ENCODE data around the gene DUSP16.

The DUSP16 gene

DNA sequence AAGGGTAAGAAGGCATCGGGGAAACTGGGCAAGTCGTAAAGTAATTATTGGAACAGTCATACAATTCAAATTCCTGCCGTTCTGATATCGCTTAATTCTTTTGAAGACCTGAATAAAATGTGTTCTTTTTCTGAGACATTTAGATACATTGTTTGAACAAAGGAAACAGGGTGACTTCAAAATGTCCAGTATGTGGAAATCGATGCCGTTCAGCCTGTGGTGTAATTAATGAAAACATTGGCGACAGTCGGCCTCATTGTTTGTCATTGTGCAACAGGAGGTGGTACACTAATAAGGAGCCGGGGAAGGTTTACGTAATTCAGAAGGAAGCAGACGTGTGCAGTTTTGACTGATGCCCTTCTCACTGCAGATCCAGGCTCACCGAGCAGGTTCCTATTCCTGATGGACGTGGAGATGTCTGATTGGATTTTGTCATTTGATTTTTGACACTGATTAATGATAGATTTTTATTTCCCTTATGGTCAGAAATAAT is 113.1 kb downstream of the DUSP16 start:
- DNase-seq: no peak
- H2AFZ ChIP-seq (ENCODE audit: low read length): no peak overlapping the region

DNA sequence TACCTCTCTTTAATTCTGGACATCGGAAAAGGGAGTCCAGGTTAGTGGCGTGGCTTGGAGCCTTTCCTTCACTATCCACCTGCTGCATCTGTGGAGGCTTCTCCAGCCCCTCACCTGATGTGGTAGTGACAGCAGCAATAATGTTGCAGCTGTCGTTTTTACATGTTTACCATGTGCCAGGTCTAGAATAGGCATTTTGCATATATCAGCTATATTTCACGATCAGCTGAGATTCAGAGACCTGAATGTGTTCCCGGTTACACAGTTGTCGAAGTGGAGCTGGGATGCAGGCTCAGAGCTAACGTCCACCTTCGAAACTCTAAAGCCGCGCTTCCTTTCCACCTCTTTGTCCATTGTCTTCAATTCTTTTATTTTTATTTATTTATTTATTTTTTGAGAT is 114.8 kb downstream of the DUSP16 start:
- Histone ChIP-seq H3K9me2 (replicated peaks; ENCODE audit: insufficient read depth, low read length) (no peaks in the 10 kb centered on the region), H3K36me3 (replicated peaks; ENCODE audit: insufficient read depth, low read length) (no peaks in the 10 kb centered on the region), H3K9me3 (replicated peaks; ENCODE audit: insufficient read depth, low read length) (no peaks in the 10 kb centered on the region), H3K9ac (ENCODE audit: low read length) (no peak overlapping the region), H3K79me2 (ENCODE audit: low read length) (no peaks in the 10 kb centered on the region), H3K4me1 (ENCODE audit: low read length) (no peaks in the 10 kb centered on the region), H3K27ac (ENCODE audit: low read length) (no peak overlapping the region), H4K20me1 (ENCODE audit: insufficient read depth, low read length) (no peaks in the 10 kb centered on the region), H3K4me2 (ENCODE audit: low read depth, low read length) (no peak overlapping the region), H3K4me3 (ENCODE audit: low read length) (no peak overlapping the region), H2AFZ (ENCODE audit: low read length) (no peak overlapping the region), H3K27me3 (replicated peaks; ENCODE audit: insufficient read depth, low read length) (no peaks in the 10 kb centered on the region), H3F3A (ENCODE audit: insufficient read depth, low read length) (no peaks in the 10 kb centered on the region)
- TF ChIP-seq, protein P1, sequence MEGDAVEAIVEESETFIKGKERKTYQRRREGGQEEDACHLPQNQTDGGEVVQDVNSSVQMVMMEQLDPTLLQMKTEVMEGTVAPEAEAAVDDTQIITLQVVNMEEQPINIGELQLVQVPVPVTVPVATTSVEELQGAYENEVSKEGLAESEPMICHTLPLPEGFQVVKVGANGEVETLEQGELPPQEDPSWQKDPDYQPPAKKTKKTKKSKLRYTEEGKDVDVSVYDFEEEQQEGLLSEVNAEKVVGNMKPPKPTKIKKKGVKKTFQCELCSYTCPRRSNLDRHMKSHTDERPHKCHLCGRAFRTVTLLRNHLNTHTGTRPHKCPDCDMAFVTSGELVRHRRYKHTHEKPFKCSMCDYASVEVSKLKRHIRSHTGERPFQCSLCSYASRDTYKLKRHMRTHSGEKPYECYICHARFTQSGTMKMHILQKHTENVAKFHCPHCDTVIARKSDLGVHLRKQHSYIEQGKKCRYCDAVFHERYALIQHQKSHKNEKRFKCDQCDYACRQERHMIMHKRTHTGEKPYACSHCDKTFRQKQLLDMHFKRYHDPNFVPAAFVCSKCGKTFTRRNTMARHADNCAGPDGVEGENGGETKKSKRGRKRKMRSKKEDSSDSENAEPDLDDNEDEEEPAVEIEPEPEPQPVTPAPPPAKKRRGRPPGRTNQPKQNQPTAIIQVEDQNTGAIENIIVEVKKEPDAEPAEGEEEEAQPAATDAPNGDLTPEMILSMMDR (IDR thresholded peaks at IDR 0.05; ENCODE audit: low read length): no peak
- TF ChIP-seq EZH2 (optimal IDR thresholded peaks at IDR 0.05; ENCODE audit: low read depth, low read length) (no peak), EZH2phosphoT487 (IDR thresholded peaks at IDR 0.05; ENCODE audit: low read length) (no peak)
- no peak for DNase-seq

More for the DNA sequence above, 113.1 kb downstream of the DUSP16 start:
- Histone ChIP-seq H3K79me2 (ENCODE audit: low read length) (no peaks in the 10 kb centered on the region), H3K9me3 (replicated peaks; ENCODE audit: insufficient read depth, low read length) (no peaks in the 10 kb centered on the region), H3K9ac (ENCODE audit: low read length) (no peak overlapping the region), H3K9me2 (replicated peaks; ENCODE audit: insufficient read depth, low read length) (no peaks in the 10 kb centered on the region), H3K4me1 (ENCODE audit: low read length) (no peaks in the 10 kb centered on the region), H3K4me3 (ENCODE audit: low read length) (no peak overlapping the region), H3K27ac (ENCODE audit: low read length) (no peak overlapping the region), H3K27me3 (replicated peaks; ENCODE audit: insufficient read depth, low read length) (no peaks in the 10 kb centered on the region), H3K4me2 (ENCODE audit: low read depth, low read length) (no peak overlapping the region), H3F3A (ENCODE audit: insufficient read depth, low read length) (no peaks in the 10 kb centered on the region), H4K20me1 (ENCODE audit: insufficient read depth, low read length) (no peaks in the 10 kb centered on the region), H3K36me3 (replicated peaks; ENCODE audit: insufficient read depth, low read length) (no peaks in the 10 kb centered on the region)
- TF ChIP-seq, protein P1 (IDR thresholded peaks at IDR 0.05; ENCODE audit: low read length): no peak
- TF ChIP-seq EZH2phosphoT487 (IDR thresholded peaks at IDR 0.05; ENCODE audit: low read length) (no peak), EZH2 (optimal IDR thresholded peaks at IDR 0.05; ENCODE audit: low read depth, low read length) (no peak)

DNA sequence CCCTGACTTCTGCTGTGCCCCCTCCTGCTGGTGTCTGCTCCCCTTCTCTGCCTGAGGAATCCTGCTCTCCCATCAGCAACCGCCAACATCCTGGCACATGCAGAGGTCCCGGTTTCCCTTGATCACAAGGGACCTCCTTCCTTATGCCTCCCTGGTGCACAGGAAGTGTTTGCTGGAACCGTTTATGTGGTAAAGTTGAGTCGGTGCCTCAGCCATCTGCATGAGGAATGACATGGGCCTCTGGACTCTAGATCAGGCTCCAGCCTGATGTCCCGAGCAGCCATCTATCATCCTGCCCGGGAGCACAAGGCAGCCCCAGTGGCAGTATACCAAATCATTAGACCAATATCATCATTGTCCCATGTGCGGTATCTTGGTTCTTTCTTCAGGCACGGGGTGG is 115.4 kb downstream of the DUSP16 start:
- Histone ChIP-seq H3K9me3 (replicated peaks; ENCODE audit: insufficient read depth, low read length) (no peaks in the 10 kb centered on the region), H3K4me1 (ENCODE audit: low read length) (no peaks in the 10 kb centered on the region), H3K9me2 (replicated peaks; ENCODE audit: insufficient read depth, low read length) (no peaks in the 10 kb centered on the region), H3F3A (ENCODE audit: insufficient read depth, low read length) (no peaks in the 10 kb centered on the region), H3K27ac (ENCODE audit: low read length) (no peak overlapping the region), H3K4me2 (ENCODE audit: low read depth, low read length) (no peak overlapping the region), H4K20me1 (ENCODE audit: insufficient read depth, low read length) (no peaks in the 10 kb centered on the region), H2AFZ (ENCODE audit: low read length) (no peak overlapping the region), H3K36me3 (replicated peaks; ENCODE audit: insufficient read depth, low read length) (no peaks in the 10 kb centered on the region), H3K9ac (ENCODE audit: low read length) (no peak overlapping the region), H3K27me3 (replicated peaks; ENCODE audit: insufficient read depth, low read length) (no peaks in the 10 kb centered on the region), H3K79me2 (ENCODE audit: low read length) (no peaks in the 10 kb centered on the region), H3K4me3 (ENCODE audit: low read length) (no peak overlapping the region)
- DNase-seq: no peak
- no peak for TF ChIP-seq EZH2 (optimal IDR thresholded peaks at IDR 0.05; ENCODE audit: low read depth, low read length)
- TF ChIP-seq EZH2phosphoT487 (IDR thresholded peaks at IDR 0.05; ENCODE audit: low read length): no peak

- Histone ChIP-seq H3K4me1 (ENCODE audit: low read length) (no peaks in the 10 kb centered on the region), H3K4me3 (ENCODE audit: low read length) (no peak overlapping the region), H4K20me1 (ENCODE audit: insufficient read depth, low read length) (no peaks in the 10 kb centered on the region), H3K36me3 (replicated peaks; ENCODE audit: insufficient read depth, low read length) (no peaks in the 10 kb centered on the region), H3K79me2 (ENCODE audit: low read length) (no peaks in the 10 kb centered on the region), H2AFZ (ENCODE audit: low read length) (no peak overlapping the region), H3K4me2 (ENCODE audit: low read depth, low read length) (no peak overlapping the region), H3K27ac (ENCODE audit: low read length) (no peak overlapping the region), H3K9me2 (replicated peaks; ENCODE audit: insufficient read depth, low read length) (no peaks in the 10 kb centered on the region), H3K9ac (ENCODE audit: low read length) (no peak overlapping the region), H3K9me3 (replicated peaks; ENCODE audit: insufficient read depth, low read length) (no peaks in the 10 kb centered on the region), H3K27me3 (replicated peaks; ENCODE audit: insufficient read depth, low read length) (no peaks in the 10 kb centered on the region), H3F3A (ENCODE audit: insufficient read depth, low read length) (no peaks in the 10 kb centered on the region)
- no peak for DNase-seq
- TF ChIP-seq EZH2 (optimal IDR thresholded peaks at IDR 0.05; ENCODE audit: low read depth, low read length) (no peak), EZH2phosphoT487 (IDR thresholded peaks at IDR 0.05; ENCODE audit: low read length) (no peak)
- TF ChIP-seq, protein P1 (IDR thresholded peaks at IDR 0.05; ENCODE audit: low read length): no peak
Measured at GRCh38 chr12:12446786-12447185, 115.9 kb downstream of the DUSP16 start.

All from MM.1S (cell line).